ENCODE data around the gene RAB21.

DNA sequence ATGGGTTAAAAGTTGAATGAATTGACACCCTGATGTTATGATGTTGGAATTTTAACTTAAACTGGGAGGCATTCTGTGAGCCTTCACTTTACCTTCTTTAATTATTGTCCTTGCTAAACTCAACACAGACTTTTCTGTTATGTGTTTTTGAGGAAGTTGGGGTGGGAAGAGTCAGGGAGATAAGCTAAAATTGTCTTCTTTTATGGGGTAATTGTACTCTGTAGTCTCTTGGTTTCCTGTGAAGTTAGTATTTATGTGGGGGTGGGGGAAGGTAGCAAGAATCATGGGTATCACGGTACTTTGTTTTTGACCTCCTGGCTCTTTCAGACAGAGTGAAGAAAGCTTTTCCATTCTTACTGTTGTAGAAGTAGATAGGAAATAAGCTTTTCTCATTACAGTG, 32.9 kb downstream of the RAB21 start:
- TF ChIP-seq FOXM1 (IDR thresholded peaks at IDR 0.05; ENCODE audit: borderline replicate concordance) (no peak), ELF4 (IDR thresholded peaks at IDR 0.05) (no peak), CTBP1 (IDR thresholded peaks at IDR 0.05; ENCODE audit: borderline replicate concordance) (no peak), NFRKB (IDR thresholded peaks at IDR 0.05) (no peak), SP1 (IDR thresholded peaks at IDR 0.05) (no peak), SUZ12 (IDR thresholded peaks at IDR 0.05) (no peak), PKNOX1 (IDR thresholded peaks at IDR 0.05) (no peak), FOXK2 (IDR thresholded peaks at IDR 0.05) (no peak), ARNT (IDR thresholded peaks at IDR 0.05) (no peak), BHLHE40 (IDR thresholded peaks at IDR 0.05; ENCODE audit: borderline replicate concordance) (no peak), LEF1 (IDR thresholded peaks at IDR 0.05; ENCODE audit: borderline replicate concordance) (no peak), ZNF384 (IDR thresholded peaks at IDR 0.05) (no peak), TARDBP (IDR thresholded peaks at IDR 0.05) (no peak)
